Measurements from ENCODE around the gene TDRD12. TPM values are rescaled to one million over a fixed set of nuclear protein-coding genes. Genes with fewer than 3 reads are reported as not detected.

TDRD12 gene
- total RNA-seq, 4 donors from 2014 or later = 0.48 TPM; not detected in 3

GRCh38 chr19:32868206-32868950, 148.8 kb downstream of the TDRD12 start:
- H3K9me3 ChIP-seq = no peaks in the 10 kb centered on the region
- H3K27ac ChIP-seq = no peak overlapping the region
- peaks cover 0 to 9% (median 2%) of the 10 kb centered on the region in 4 donors for H3K4me1 ChIP-seq
- 84 to 85% methylated on average over 5 to 19 of the region's 19 CpGs for WGBS, 2 donors (ENCODE audit: low coverage in 1 of 2)
- DNase-seq = no peak
- TF ChIP-seq POLR2A (IDR thresholded peaks at IDR 0.05) (no peak), POLR2AphosphoS5 (IDR thresholded peaks at IDR 0.05) (no peak), EP300 (IDR thresholded peaks at IDR 0.05; ENCODE audit: low read depth) (no peak), CTCF (IDR thresholded peaks at IDR 0.05) (no peak)
- no peaks in the 10 kb centered on the region for H3K36me3 ChIP-seq
- in situ Hi-C loops (cut with MboI; ENCODE audit: low pct_ligation_motif_present in 1 of 4, low pct_unique_long_range_greater_than_20kb in 1 of 4, low sequenced_read_pairs in 3 of 4) (no loop called here), intact Hi-C loops (cut with DNase I; ENCODE audit: low total_unique reads) (no loop called here)
- no peak overlapping the region for H3K4me3 ChIP-seq
- H3K27me3 ChIP-seq = peaks cover 14% of the 10 kb centered on the region

GRCh38 chr19:32869369-32869965, 149.9 kb downstream of the TDRD12 start, which contains the start of gene SLC7A9:
SLC7A9 (minus strand) TSS chr19:32869767; CDS start chr19:32868534, 1,233 bp downstream.
- H3K27me3 ChIP-seq = peaks cover 13% of the 10 kb centered on the region
- intact Hi-C loops (cut with DNase I; ENCODE audit: low total_unique reads) (no loop called here), in situ Hi-C loops (cut with MboI; ENCODE audit: low pct_ligation_motif_present in 1 of 4, low pct_unique_long_range_greater_than_20kb in 1 of 4, low sequenced_read_pairs in 3 of 4) (no loop called here)
- no peak within 1 kb of the TSS for H3K27ac ChIP-seq
- H3K9me3 ChIP-seq = no peaks in the 10 kb centered on the region
- peaks cover 0 to 16% (median 5%) of the 10 kb centered on the region in 4 donors for H3K4me1 ChIP-seq
- 80 to 83% methylated on average over 7 to 14 of the region's 14 CpGs for WGBS, 2 donors (ENCODE audit: low coverage in 1 of 2)
- DNase-seq = no peak
- no peak within 1 kb of the TSS for H3K4me3 ChIP-seq
- H3K36me3 ChIP-seq = no peaks in the 10 kb centered on the region
- no peak for TF ChIP-seq POLR2A (IDR thresholded peaks at IDR 0.05)
- no peak for TF ChIP-seq CTCF (IDR thresholded peaks at IDR 0.05)
- no peak for TF ChIP-seq EP300 (IDR thresholded peaks at IDR 0.05; ENCODE audit: low read depth)
- TF ChIP-seq POLR2AphosphoS5 (IDR thresholded peaks at IDR 0.05) = no peak

- Histone ChIP-seq H3K27me3 (peaks cover 8% of the 10 kb centered on the region), H3K4me1 (peaks cover 0 to 16% (median 5%) of the 10 kb centered on the region in 4 donors), H3K36me3 (no peaks in the 10 kb centered on the region), H3K4me3 (no peak overlapping the region), H3K9me3 (no peaks in the 10 kb centered on the region), H3K27ac (no peak overlapping the region)
- DNase-seq = no peak
- in situ Hi-C loops (cut with MboI; ENCODE audit: low pct_ligation_motif_present in 1 of 4, low pct_unique_long_range_greater_than_20kb in 1 of 4, low sequenced_read_pairs in 3 of 4) (no loop called here), intact Hi-C loops (cut with DNase I; ENCODE audit: low total_unique reads) (no loop called here)
- no peak for TF ChIP-seq EP300 (IDR thresholded peaks at IDR 0.05; ENCODE audit: low read depth)
- no peak for TF ChIP-seq POLR2AphosphoS5 (IDR thresholded peaks at IDR 0.05)
- no peak for TF ChIP-seq POLR2A (IDR thresholded peaks at IDR 0.05)
- no peak for TF ChIP-seq CTCF (IDR thresholded peaks at IDR 0.05)
- 62 to 82% methylated on average over 3 to 18 of the region's 18 CpGs for WGBS, 2 donors (ENCODE audit: low coverage in 1 of 2)
Measured at GRCh38 chr19:32869966-32870573, 150.5 kb downstream of the TDRD12 start.

- in situ Hi-C loops (cut with MboI; ENCODE audit: low pct_ligation_motif_present in 1 of 4, low pct_unique_long_range_greater_than_20kb in 1 of 4, low sequenced_read_pairs in 3 of 4) = no loop called here
- DNase-seq = no peak
- Histone ChIP-seq H3K27me3 (peaks cover 8% of the 10 kb centered on the region), H3K4me3 (no peak overlapping the region), H3K9me3 (no peaks in the 10 kb centered on the region), H3K27ac (no peak overlapping the region), H3K36me3 (no peaks in the 10 kb centered on the region), H3K4me1 (peaks cover 0 to 17% (median 5%) of the 10 kb centered on the region in 4 donors)
- 64% methylated on average over 12 of the region's 12 CpGs; no CpG with 5 or more reads in 1 of the 2 donors for WGBS, 2 donors (ENCODE audit: low coverage in 1 of 2)
- intact Hi-C loops (cut with DNase I; ENCODE audit: low total_unique reads) = no loop called here
- TF ChIP-seq POLR2A (IDR thresholded peaks at IDR 0.05) (no peak), CTCF (IDR thresholded peaks at IDR 0.05) (no peak), POLR2AphosphoS5 (IDR thresholded peaks at IDR 0.05) (no peak), EP300 (IDR thresholded peaks at IDR 0.05; ENCODE audit: low read depth) (no peak)
Measured at GRCh38 chr19:32870981-32871451, 151.4 kb downstream of the TDRD12 start.
